Fibroblast of lung (primary cell): ENCODE data around the gene CDH5.

ENCODE experiments used
- EZH2 ChIP-seq: IDR thresholded peaks from 2 replicates; pipeline ENCODE4 v1.5.1; 2012; ENCODE audit warnings: low read length, control low read depth, mild to moderate bottlenecking; ENCODE audit errors: missing control alignments
- TF ChIP-seq, protein P1 (sequence below), 2 donors: IDR thresholded peaks in 1 of 2; conservative IDR thresholded peaks in 1 of 2; 1 replicate in 1 of 2; 2 replicates in 1 of 2; pipeline ENCODE4 v1.5.1; 2011 to 2012; ENCODE audit warnings: low read length in 2 of 2, control low read depth in 1 of 2, inconsistent platforms in 1 of 2, low read depth in 1 of 2, mild to moderate bottlenecking in 1 of 2

DNA sequence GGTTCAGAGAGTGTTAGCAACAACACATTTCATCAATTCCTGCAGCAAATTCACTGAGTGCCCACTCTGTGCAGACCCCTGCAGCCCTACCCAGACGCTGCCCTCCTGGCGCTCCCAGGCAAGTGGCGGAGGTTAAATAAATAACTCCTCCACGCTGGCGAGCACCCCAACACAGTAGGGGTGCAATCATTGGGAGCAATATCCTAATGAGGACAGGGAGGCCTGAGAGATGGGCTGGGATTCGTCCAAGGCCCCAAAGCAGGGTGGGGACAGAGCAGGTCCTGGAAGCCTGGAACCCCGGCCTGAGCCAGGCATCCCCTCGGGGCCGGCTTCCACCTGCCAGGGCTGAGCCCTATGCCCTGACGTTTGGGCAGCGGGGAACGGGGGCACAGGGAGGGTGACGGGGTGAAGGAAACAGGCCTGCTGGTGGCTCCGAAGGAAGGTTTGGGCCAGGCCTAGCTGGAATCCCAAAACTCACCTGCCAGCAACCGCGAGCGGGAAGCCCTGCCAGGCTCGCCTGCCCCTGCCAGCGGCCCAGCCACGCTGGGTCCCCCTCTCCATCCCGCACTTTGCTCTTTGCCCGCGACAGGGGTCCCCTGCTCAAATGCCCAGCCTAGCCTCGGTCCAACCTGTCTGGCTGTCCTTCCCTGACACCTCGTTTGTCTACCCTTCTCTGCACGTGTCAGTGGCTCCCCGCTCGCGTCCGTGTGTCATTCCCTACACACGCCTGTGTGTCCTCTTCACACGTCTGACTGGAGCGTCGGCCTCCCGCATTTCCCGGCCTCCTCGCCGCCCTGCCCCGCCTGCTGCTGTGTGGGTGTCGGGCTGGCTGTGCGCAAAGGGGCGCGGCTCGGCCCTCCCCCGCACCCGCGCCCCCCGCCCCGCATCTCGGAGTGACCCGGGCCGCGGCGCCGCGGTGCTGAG, 59.9 kb downstream of the CDH5 start:
- TF ChIP-seq, protein P1, sequence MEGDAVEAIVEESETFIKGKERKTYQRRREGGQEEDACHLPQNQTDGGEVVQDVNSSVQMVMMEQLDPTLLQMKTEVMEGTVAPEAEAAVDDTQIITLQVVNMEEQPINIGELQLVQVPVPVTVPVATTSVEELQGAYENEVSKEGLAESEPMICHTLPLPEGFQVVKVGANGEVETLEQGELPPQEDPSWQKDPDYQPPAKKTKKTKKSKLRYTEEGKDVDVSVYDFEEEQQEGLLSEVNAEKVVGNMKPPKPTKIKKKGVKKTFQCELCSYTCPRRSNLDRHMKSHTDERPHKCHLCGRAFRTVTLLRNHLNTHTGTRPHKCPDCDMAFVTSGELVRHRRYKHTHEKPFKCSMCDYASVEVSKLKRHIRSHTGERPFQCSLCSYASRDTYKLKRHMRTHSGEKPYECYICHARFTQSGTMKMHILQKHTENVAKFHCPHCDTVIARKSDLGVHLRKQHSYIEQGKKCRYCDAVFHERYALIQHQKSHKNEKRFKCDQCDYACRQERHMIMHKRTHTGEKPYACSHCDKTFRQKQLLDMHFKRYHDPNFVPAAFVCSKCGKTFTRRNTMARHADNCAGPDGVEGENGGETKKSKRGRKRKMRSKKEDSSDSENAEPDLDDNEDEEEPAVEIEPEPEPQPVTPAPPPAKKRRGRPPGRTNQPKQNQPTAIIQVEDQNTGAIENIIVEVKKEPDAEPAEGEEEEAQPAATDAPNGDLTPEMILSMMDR (conservative IDR thresholded peaks at IDR 0.05 in 1 of 2, IDR thresholded peaks at IDR 0.05 in 1 of 2; ENCODE audit: low read depth in 1 of 2, low read length in 2 of 2): no peak
- peak; percentile 99 for TF ChIP-seq EZH2
